Measurements from ENCODE around the gene TMEM225B. TPM values are rescaled to one million over a fixed set of nuclear protein-coding genes. Genes with fewer than 3 reads are reported as not detected.

The TMEM225B gene
- total RNA-seq, 4 donors from 2014 or later: not detected

DNA sequence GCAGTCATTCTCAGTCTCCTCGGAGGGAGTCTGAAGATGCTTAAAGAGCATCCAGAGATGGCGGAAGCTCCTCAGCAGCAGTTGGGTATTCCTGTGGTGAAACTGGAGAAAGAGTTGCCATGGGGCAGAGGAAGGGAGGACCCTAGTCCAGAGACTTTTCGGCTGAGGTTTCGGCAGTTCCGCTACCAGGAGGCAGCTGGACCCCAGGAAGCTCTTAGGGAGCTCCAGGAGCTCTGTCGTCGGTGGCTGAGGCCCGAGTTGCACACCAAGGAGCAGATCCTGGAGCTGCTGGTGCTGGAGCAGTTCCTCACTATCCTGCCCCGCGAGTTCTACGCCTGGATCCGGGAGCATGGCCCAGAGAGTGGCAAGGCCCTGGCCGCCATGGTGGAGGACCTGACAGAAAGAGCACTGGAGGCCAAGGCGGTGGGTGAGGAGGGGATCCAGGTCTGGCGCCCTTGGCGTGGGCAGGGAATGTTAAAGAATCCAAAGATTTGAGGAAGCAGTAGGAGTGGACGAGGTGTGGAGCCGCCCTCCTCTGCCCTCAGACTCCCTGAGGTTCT is 21.6 kb downstream of the TMEM225B start:
- TF ChIP-seq, protein P1, sequence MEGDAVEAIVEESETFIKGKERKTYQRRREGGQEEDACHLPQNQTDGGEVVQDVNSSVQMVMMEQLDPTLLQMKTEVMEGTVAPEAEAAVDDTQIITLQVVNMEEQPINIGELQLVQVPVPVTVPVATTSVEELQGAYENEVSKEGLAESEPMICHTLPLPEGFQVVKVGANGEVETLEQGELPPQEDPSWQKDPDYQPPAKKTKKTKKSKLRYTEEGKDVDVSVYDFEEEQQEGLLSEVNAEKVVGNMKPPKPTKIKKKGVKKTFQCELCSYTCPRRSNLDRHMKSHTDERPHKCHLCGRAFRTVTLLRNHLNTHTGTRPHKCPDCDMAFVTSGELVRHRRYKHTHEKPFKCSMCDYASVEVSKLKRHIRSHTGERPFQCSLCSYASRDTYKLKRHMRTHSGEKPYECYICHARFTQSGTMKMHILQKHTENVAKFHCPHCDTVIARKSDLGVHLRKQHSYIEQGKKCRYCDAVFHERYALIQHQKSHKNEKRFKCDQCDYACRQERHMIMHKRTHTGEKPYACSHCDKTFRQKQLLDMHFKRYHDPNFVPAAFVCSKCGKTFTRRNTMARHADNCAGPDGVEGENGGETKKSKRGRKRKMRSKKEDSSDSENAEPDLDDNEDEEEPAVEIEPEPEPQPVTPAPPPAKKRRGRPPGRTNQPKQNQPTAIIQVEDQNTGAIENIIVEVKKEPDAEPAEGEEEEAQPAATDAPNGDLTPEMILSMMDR (IDR thresholded peaks at IDR 0.05 in 4 of 5, conservative IDR thresholded peaks at IDR 0.05 in 1 of 5): no peak
- TF ChIP-seq POLR2A (IDR thresholded peaks at IDR 0.05): no peak
- intact Hi-C loops (cut with DNase I; ENCODE audit: low total_unique reads) (no loop called here), in situ Hi-C loops (cut with MboI; ENCODE audit: low sequenced_read_pairs in 4 of 4) (no loop called here)
- peaks cover 0 to 63% of the 10 kb centered on the region in 2 donors for H3K36me3 ChIP-seq
- peaks cover 12 to 16% of the 10 kb centered on the region in 2 donors for H3K4me1 ChIP-seq
- H3K27ac ChIP-seq: no peak overlapping the region
- no peaks in the 10 kb centered on the region for H3K9me3 ChIP-seq
- DNase-seq (no peak), ATAC-seq (no peak)
- no peaks in the 10 kb centered on the region for H3K27me3 ChIP-seq
- H3K4me3 ChIP-seq: no peak overlapping the region

DNA sequence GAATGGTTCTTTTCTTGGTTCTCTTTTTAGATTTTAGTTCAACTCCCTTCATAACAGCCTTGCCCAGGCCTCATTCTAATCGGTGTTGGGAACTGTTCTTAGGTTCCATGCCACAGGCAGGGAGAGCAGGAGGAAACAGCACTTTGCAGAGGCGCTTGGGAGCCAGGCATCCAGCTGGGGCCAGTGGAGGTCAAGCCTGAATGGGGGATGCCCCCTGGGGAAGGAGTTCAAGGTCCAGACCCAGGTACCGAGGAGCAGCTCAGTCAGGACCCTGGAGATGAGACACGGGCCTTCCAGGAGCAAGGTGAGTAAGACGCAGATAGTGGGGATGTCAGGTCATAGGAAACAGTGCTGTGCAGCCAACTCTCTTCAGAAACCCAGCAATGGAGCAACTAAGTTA is 23.2 kb downstream of the TMEM225B start:
- Histone ChIP-seq H3K4me3 (no peak overlapping the region), H3K36me3 (peaks cover 0 to 79% of the 10 kb centered on the region in 2 donors), H3K9me3 (no peaks in the 10 kb centered on the region), H3K27ac (no peak overlapping the region), H3K27me3 (no peaks in the 10 kb centered on the region), H3K4me1 (peaks cover 12 to 16% of the 10 kb centered on the region in 2 donors)
- no peak for DNase-seq
- intact Hi-C loops (cut with DNase I; ENCODE audit: low total_unique reads): no loop called here
- TF ChIP-seq, protein P1 (IDR thresholded peaks at IDR 0.05 in 4 of 5, conservative IDR thresholded peaks at IDR 0.05 in 1 of 5): no peak
- TF ChIP-seq POLR2A (IDR thresholded peaks at IDR 0.05): no peak
- in situ Hi-C loops (cut with MboI; ENCODE audit: low sequenced_read_pairs in 4 of 4): no loop called here
- no peak for ATAC-seq

DNA sequence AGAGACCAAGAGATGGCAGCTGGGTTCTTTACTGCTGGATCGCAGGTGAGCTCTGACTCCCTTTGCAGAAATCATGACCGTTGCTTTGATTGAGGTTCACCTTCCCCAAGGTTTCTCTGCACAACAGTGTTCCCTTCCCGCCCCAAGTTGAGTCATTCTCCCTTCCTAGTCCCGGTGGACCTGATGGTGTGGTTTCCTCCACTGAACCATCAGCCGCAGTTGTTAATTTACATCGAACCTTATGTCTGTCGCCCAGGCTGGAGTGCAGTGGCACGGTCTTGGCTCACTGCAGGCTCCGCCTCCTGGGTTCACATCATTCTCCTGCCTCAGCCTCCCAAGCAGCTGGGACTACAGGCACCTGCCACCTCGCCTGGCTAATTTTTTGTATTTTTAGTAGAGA is 24.5 kb downstream of the TMEM225B start:
- Histone ChIP-seq H3K4me1 (peaks cover 7 to 12% of the 10 kb centered on the region in 2 donors), H3K27ac (no peak overlapping the region), H3K27me3 (no peaks in the 10 kb centered on the region), H3K9me3 (no peaks in the 10 kb centered on the region), H3K36me3 (peaks cover 0 to 90% of the 10 kb centered on the region in 2 donors), H3K4me3 (no peak overlapping the region)
- ATAC-seq: no peak
- TF ChIP-seq POLR2A (IDR thresholded peaks at IDR 0.05): no peak
- TF ChIP-seq, protein P1 (IDR thresholded peaks at IDR 0.05 in 4 of 5, conservative IDR thresholded peaks at IDR 0.05 in 1 of 5): no peak
- no peak for DNase-seq
- in situ Hi-C loops (cut with MboI; ENCODE audit: low sequenced_read_pairs in 4 of 4): no loop called here
- intact Hi-C loops (cut with DNase I; ENCODE audit: low total_unique reads): no loop called here

DNA sequence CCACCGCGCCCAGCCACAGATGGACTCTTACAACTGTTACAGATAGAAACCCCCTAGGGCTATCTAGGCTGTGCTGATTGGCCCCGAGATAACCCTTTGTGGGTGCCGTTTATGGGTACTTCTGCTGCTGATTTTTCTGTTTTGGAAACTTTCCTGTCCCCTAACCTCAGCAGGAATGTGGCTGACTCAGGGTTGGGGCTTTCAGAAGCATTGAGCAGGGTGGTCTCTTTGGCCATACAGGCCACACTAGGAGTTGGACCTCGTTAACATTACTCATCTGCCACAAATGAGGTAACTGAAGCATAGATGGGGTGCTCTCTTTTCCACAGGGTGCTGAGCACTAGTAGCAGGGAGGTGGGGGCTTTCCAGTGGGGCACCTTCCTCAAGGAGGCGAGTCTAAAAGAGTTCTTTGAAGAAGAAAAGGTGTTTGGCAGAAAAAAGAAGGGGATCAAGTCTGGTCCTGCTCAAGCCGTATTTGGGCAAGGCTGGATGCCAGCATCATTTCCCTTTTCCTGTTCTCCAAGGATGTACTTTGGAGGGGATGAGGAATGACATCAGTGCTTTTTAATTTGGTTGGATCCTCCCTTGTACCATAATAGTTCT is 25.1 kb downstream of the TMEM225B start:
- in situ Hi-C loops (cut with MboI; ENCODE audit: low sequenced_read_pairs in 4 of 4) (no loop called here), intact Hi-C loops (cut with DNase I; ENCODE audit: low total_unique reads) (no loop called here)
- Histone ChIP-seq H3K27ac (no peak overlapping the region), H3K9me3 (no peaks in the 10 kb centered on the region), H3K36me3 (peaks cover 0 to 96% of the 10 kb centered on the region in 2 donors), H3K4me1 (peaks cover under 1 to 6% of the 10 kb centered on the region in 2 donors), H3K27me3 (no peaks in the 10 kb centered on the region), H3K4me3 (no peak overlapping the region)
- ATAC-seq: no peak
- TF ChIP-seq POLR2A (IDR thresholded peaks at IDR 0.05): no peak
- TF ChIP-seq, protein P1 (IDR thresholded peaks at IDR 0.05 in 4 of 5, conservative IDR thresholded peaks at IDR 0.05 in 1 of 5): no peak
- DNase-seq: no peak
